Measurements from ENCODE around the gene BDH1. TPM values are rescaled to one million over a fixed set of nuclear protein-coding genes. Genes with fewer than 3 reads are reported as not detected.

The BDH1 gene
- total and polyA plus RNA-seq, 2 of the 13 experiments (the other 11 are each of a cell fraction or from before 2014, with no cell fraction given) = 21.2 to 71.9 TPM

DNA sequence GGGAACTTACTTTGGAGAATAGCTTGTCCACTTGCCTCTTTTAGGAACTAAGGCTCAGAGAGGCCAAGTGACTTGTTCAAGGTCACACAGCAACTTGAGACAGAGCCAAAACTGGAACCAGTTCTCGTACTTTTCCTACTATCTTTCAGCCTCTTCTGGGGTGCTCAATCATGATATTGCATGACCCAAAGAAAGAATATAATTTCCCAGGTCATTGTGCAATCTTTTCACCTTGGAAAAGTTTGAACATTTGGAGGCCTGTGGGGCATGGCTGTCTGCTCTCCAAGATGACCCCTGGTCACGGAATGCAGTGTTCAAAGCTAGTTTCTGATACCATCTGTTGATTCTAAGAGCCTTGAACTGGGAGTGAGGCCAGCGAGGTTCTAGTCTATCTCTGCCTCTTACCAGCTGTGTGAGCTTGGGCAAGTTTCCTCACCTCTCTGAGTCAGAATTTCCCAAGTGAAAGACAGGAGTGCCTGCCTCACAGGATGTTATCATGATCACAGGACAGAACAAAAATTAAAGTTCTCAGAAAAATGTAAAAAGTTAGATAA is 89.7 kb downstream of the BDH1 start (continued):
- TF ChIP-seq, protein P1, sequence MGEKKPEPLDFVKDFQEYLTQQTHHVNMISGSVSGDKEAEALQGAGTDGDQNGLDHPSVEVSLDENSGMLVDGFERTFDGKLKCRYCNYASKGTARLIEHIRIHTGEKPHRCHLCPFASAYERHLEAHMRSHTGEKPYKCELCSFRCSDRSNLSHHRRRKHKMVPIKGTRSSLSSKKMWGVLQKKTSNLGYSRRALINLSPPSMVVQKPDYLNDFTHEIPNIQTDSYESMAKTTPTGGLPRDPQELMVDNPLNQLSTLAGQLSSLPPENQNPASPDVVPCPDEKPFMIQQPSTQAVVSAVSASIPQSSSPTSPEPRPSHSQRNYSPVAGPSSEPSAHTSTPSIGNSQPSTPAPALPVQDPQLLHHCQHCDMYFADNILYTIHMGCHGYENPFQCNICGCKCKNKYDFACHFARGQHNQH (CRISPR knock-in tag; IDR thresholded peaks at IDR 0.05) = peak; percentile 37
- TF ChIP-seq TBX2 (CRISPR knock-in tag; IDR thresholded peaks at IDR 0.05; ENCODE audit: borderline replicate concordance) (peak; percentile 52; the same call in 1 of the 2 replicates), PTBP1 (IDR thresholded peaks at IDR 0.05; ENCODE audit: low read depth, low read length, poor library complexity, severe bottlenecking) (no peak), FOXA1 (IDR thresholded peaks at IDR 0.05) (no peak), FOXA1 (CRISPR knock-in tag; IDR thresholded peaks at IDR 0.05) (peak; percentile 86), ZMYM4 (CRISPR knock-in tag; IDR thresholded peaks at IDR 0.05) (peak; percentile 49; the same call in 1 of the 2 replicates), ZFP1 (CRISPR knock-in tag; IDR thresholded peaks at IDR 0.05) (no peak; the same call in 1 of the 2 replicates), ZBTB38 (CRISPR knock-in tag; IDR thresholded peaks at IDR 0.05) (no peak), ZBTB7B (CRISPR knock-in tag; IDR thresholded peaks at IDR 0.05) (no peak), KAT8 (CRISPR knock-in tag; IDR thresholded peaks at IDR 0.05) (peak; percentile 65), ZNF264 (CRISPR knock-in tag; IDR thresholded peaks at IDR 0.05) (peak; percentile 69; the same call in 1 of the 2 replicates), SIX4 (CRISPR knock-in tag; IDR thresholded peaks at IDR 0.05) (peak; percentile 63), IRX3 (CRISPR knock-in tag; IDR thresholded peaks at IDR 0.05; ENCODE audit: borderline replicate concordance, low read depth) (no peak), TCF7 (IDR thresholded peaks at IDR 0.05; ENCODE audit: low read depth) (peak; percentile 91), ZNF512 (CRISPR knock-in tag; IDR thresholded peaks at IDR 0.05) (no peak), GTF3A (CRISPR knock-in tag; conservative IDR thresholded peaks at IDR 0.05) (peak; percentile 37; the same call in 1 of the 2 replicates), ZNF230 (CRISPR knock-in tag; IDR thresholded peaks at IDR 0.05) (peak; percentile 52; the same call in 1 of the 2 replicates), ZNF574 (CRISPR knock-in tag; IDR thresholded peaks at IDR 0.05) (peak; percentile 32), MBD4 (IDR thresholded peaks at IDR 0.05; ENCODE audit: borderline replicate concordance, low read length) (peak; percentile 68; the same call in 1 of the 2 replicates), HDAC2 (CRISPR knock-in tag; IDR thresholded peaks at IDR 0.05) (peak; percentile 94), PHF8 (CRISPR knock-in tag; IDR thresholded peaks at IDR 0.05) (0 out of 2 replicates have a peak, but pooled peaks have one; percentile 2), GATAD2A (CRISPR knock-in tag; IDR thresholded peaks at IDR 0.05) (peak; percentile 75), SOX13 (IDR thresholded peaks at IDR 0.05) (peak; percentile 40; the same call in 1 of the 2 replicates), SOX13 (CRISPR knock-in tag; conservative IDR thresholded peaks at IDR 0.05 in 1 of 2, IDR thresholded peaks at IDR 0.05 in 1 of 2) (peak in 1 of 2 experiments; percentile 83; a peak in 2 of 4 replicates), NCOA2 (CRISPR knock-in tag; IDR thresholded peaks at IDR 0.05) (peak; percentile 93)
